Panc1 (cell line): ENCODE measurements around the gene FOXJ2. TPM values are rescaled to one million over a fixed set of nuclear protein-coding genes. Genes with fewer than 3 reads are reported as not detected.
"Not testable (repeated sequence)": the region's sequence is repeated elsewhere in the genome, so short reads cannot be mapped to it uniquely, and the experiment has no call there.

Source experiments
- ATAC-seq: fragments of 200-7000 bp; cut with Tn5 transposase; 2 replicates; pipeline ENCODE4 v1.9.1; 2020; ENCODE audit warnings: mild to moderate bottlenecking, moderate library complexity
- BruUV-seq: library from RNA; stranded (reverse); fragments of 400-500 nt; replicated peaks from 2 replicates; lab custom pipeline; 2021; lab: Mats Ljungman, UMichigan
- CTCF ChIA-PET: fragments of 300-600 bp; sonication (Branson Sonifier 250); formaldehyde crosslinking; loops from one replicate; lab custom pipeline; 2022; ENCODE audit warnings: antibody characterized with exemption; lab: Charles Lee
- POLR2A ChIA-PET: fragments of 300-600 bp; sonication (Branson Sonifier 250); formaldehyde crosslinking; loops from one replicate; lab custom pipeline; 2022; ENCODE audit warnings: antibody characterized with exemption; lab: Charles Lee
- DNase-seq: peaks from one replicate; pipeline ENCODE4 v3.0.0-alpha.2; 2010; ENCODE audit warnings: low read depth, low spot score
- H3K27ac ChIP-seq: 2 replicates; pipeline ENCODE4 v1.5.1; 2011; ENCODE audit warnings: mild to moderate bottlenecking, low read length, inconsistent platforms
- H3K27me3 ChIP-seq: fragments of 200-500 bp; sonication (Bioruptor generic); 2 replicates; pipeline ENCODE4 v1.6.0; 2014; ENCODE audit warnings: low read length, inconsistent platforms; ENCODE audit not compliant: control insufficient read depth, insufficient read depth
- H3K36me3 ChIP-seq: fragments of 200-500 bp; sonication (Bioruptor generic); 2 replicates; pipeline ENCODE4 v1.5.1; 2014; ENCODE audit warnings: inconsistent platforms, mild to moderate bottlenecking, low read length, moderate library complexity; ENCODE audit not compliant: control insufficient read depth, insufficient read depth
- H3K4me1 ChIP-seq: 2 replicates; pipeline ENCODE4 v1.5.1; 2011; ENCODE audit warnings: inconsistent platforms, mild to moderate bottlenecking, low read length, moderate library complexity; ENCODE audit not compliant: control insufficient read depth, insufficient read depth
- H3K4me3 ChIP-seq, 2 experiments: 2 replicates each; pipeline ENCODE4 v1.5.1; 2011 to 2012; ENCODE audit warnings: low read depth in 2 of 2, low read length in 2 of 2, mild to moderate bottlenecking in 2 of 2, inconsistent platforms in 1 of 2, moderate library complexity in 1 of 2
- H3K9me3 ChIP-seq: fragments of 200-500 bp; sonication (Bioruptor generic); 2 replicates; pipeline ENCODE4 v1.5.1; 2014; ENCODE audit warnings: low read depth, mild to moderate bottlenecking, inconsistent platforms, low read length, moderate library complexity; ENCODE audit not compliant: control insufficient read depth, insufficient read depth
- CTCF ChIP-seq: fragments of 450-650 bp; IDR thresholded peaks from 2 replicates; pipeline ENCODE4 v1.5.1; 2017; ENCODE audit warnings: mild to moderate bottlenecking
- POLR2AphosphoS5 ChIP-seq: IDR thresholded peaks from 2 replicates; pipeline ENCODE4 v1.6.1; 2012; ENCODE audit warnings: mild to moderate bottlenecking, low read depth, low read length, moderate library complexity
- REST ChIP-seq, 2 experiments: IDR thresholded peaks; 2 replicates each; pipeline ENCODE4 v1.6.1; 2011 to 2012; ENCODE audit warnings: low read depth in 2 of 2, control low read depth in 1 of 2, low read length in 1 of 2, mild to moderate bottlenecking in 1 of 2, moderate library complexity in 1 of 2; ENCODE audit not compliant: insufficient read depth in 1 of 2
- SIN3A ChIP-seq: IDR thresholded peaks from 2 replicates; pipeline ENCODE4 v1.6.1; 2012; ENCODE audit warnings: low read depth, mild to moderate bottlenecking, low read length, moderate library complexity, borderline replicate concordance; ENCODE audit not compliant: insufficient read depth
- TCF7L2 ChIP-seq: IDR thresholded peaks from 2 replicates; pipeline ENCODE4 v1.6.1; 2011; ENCODE audit warnings: mild to moderate bottlenecking, low read depth, low read length, inconsistent platforms
- in situ Hi-C: cut with HindIII; loops from 2 replicates; pipeline ENCODE4 v1.10.0; 2016; ENCODE audit warnings: low sequenced_read_pairs, low pct_unique_long_range_greater_than_20kb
- intact Hi-C: fragments of 100-400 bp; cut with micrococcal nuclease; formaldehyde crosslinking; loops from one replicate; pipeline ENCODE4 v1.10.0; 2022; ENCODE audit not compliant: unreplicated experiment
- total RNA-seq: library from RNA; stranded (reverse); gene quantifications from one replicate; pipeline ENCODE4 v1.2.1, GENCODE V29; 2021; ENCODE audit not compliant: unreplicated experiment

Gene FOXJ2
- total RNA-seq, 1 experiment from 2014 or later, result 10.9 TPM

GRCh38 chr12:8082808-8083100, 50.2 kb downstream of the FOXJ2 start:
- POLR2A ChIA-PET, result interaction anchor here (0.6 kb wide), 1 partner anchor 43 kb away, joined by 3 read pairs; no protein-coding TSS in a partner anchor
- intact Hi-C loops, result no loop called here

GRCh38 chr12:8084351-8084750, 51.8 kb downstream of the FOXJ2 start:
- H3K9me3 ChIP-seq, BruUV-seq, intact Hi-C loops, CTCF ChIA-PET, H3K36me3 ChIP-seq, ATAC-seq, H3K4me3 ChIP-seq, DNase-seq, POLR2A ChIA-PET, H3K4me1 ChIP-seq, H3K27ac ChIP-seq, in situ Hi-C loops, H3K27me3 ChIP-seq: not testable (repeated sequence)

More at GRCh38 chr12:8082808-8083100, 50.2 kb downstream of the FOXJ2 start:
- BruUV-seq, result no TSS peak
- no peak for TF ChIP-seq TCF7L2
- no peak for TF ChIP-seq CTCF
- no peak for TF ChIP-seq POLR2AphosphoS5
- TF ChIP-seq SIN3A, result no peak
- no peak for TF ChIP-seq REST (IDR thresholded peaks at IDR 0.05; ENCODE audit: insufficient read depth in 1 of 2, low read depth in 2 of 2, low read length in 1 of 2)
- ATAC-seq, result no peak
- CTCF ChIA-PET, result no interaction called here
- no peaks in the 10 kb centered on the region for H3K27me3 ChIP-seq
- no peak for DNase-seq
- H3K4me3 ChIP-seq, result peak overlapping the region; percentile 91 to 93
- peaks cover 4% of the 10 kb centered on the region; the same call in 1 of the 2 replicates for H3K36me3 ChIP-seq
- in situ Hi-C loops, result no loop called here
- no peaks in the 10 kb centered on the region for H3K9me3 ChIP-seq
- peak overlapping the region; percentile 96 for H3K27ac ChIP-seq
- no peaks in the 10 kb centered on the region for H3K4me1 ChIP-seq

- H3K9me3 ChIP-seq, result no peaks in the 10 kb centered on the region
- peaks cover 2% of the 10 kb centered on the region for H3K36me3 ChIP-seq
- TF ChIP-seq SIN3A (no peak), TCF7L2 (no peak), POLR2AphosphoS5 (no peak), CTCF (no peak), REST (IDR thresholded peaks at IDR 0.05; ENCODE audit: insufficient read depth in 1 of 2, low read depth in 2 of 2, low read length in 1 of 2) (no peak)
- H3K4me1 ChIP-seq, result no peaks in the 10 kb centered on the region
- no peak for ATAC-seq
- BruUV-seq, result no TSS peak
- no peak overlapping the region for H3K4me3 ChIP-seq
- H3K27me3 ChIP-seq, result no peaks in the 10 kb centered on the region
- intact Hi-C loops, result no loop called here
- H3K27ac ChIP-seq, result no peak overlapping the region
- in situ Hi-C loops, result no loop called here
- DNase-seq, result no peak
- ChIA-PET POLR2A (no interaction called here), CTCF (no interaction called here)
Measured at GRCh38 chr12:8087666-8088065, 55.1 kb downstream of the FOXJ2 start.
